ENCODE results near the gene IL10RA. TPM values are rescaled to one million over a fixed set of nuclear protein-coding genes. Genes with fewer than 3 reads are reported as not detected.
"Not testable (repeated sequence)": the region's sequence is repeated elsewhere in the genome, so short reads cannot be mapped to it uniquely, and the experiment has no call there.

The IL10RA gene
- total RNA-seq, 2 experiments from 2014 or later, result 15.7 to 25.2 TPM

- Histone ChIP-seq H3K79me2 (ENCODE audit: insufficient read depth, low read depth, low read length) (no peaks in the 10 kb centered on the region), H3K4me2 (ENCODE audit: low read length) (no peak overlapping the region), H3K36me3 (ENCODE audit: insufficient read depth, low read length) (no peaks in the 10 kb centered on the region), H4K20me1 (ENCODE audit: insufficient read depth, low read length) (no peaks in the 10 kb centered on the region), H3K4me1 (ENCODE audit: insufficient read depth, low read length, poor library complexity, severe bottlenecking) (peaks cover 17% of the 10 kb centered on the region), H3K9me3 (ENCODE audit: low read length) (peaks cover 9% of the 10 kb centered on the region; the same call in 1 of the 2 replicates), H3K9me2 (ENCODE audit: insufficient read depth, low read length) (no peaks in the 10 kb centered on the region), H2AFZ (ENCODE audit: low read length) (no peak overlapping the region), H3K27ac (ENCODE audit: low read depth, low read length, poor library complexity, severe bottlenecking) (no peak overlapping the region), H3K4me3 (ENCODE audit: low read depth, low read length, poor library complexity, severe bottlenecking) (no peak overlapping the region)
- TF ChIP-seq EZH2phosphoT487 (IDR thresholded peaks at IDR 0.05; ENCODE audit: borderline replicate concordance, low read depth, low read length) (no peak), CTCF (conservative IDR thresholded peaks at IDR 0.05; ENCODE audit: low read length) (no peak)
- ChIA-PET POLR2A (no interaction called here), CTCF (ENCODE audit: unreplicated experiment) (interaction anchor here (0.6 to 2.3 kb wide), 8 partner anchors 10 to 226 kb away, joined by 3 to 12 read pairs (median 3); no protein-coding TSS in a partner anchor)
- no TSS peak for BruUV-seq (replicated peaks)
- no peak for DNase-seq (ENCODE audit: low spot score)
- intact Hi-C loops (cut with micrococcal nuclease; ENCODE audit: unreplicated experiment), result loop anchor here (10.0 kb wide), 1 partner anchor 131 kb away; no protein-coding TSS in a partner anchor
Measured at GRCh38 chr11:117946156-117946841, 39.9 kb upstream of the IL10RA start.

- Histone ChIP-seq H3K4me1 (ENCODE audit: insufficient read depth, low read length, poor library complexity, severe bottlenecking) (peaks cover 22% of the 10 kb centered on the region), H3K9me2 (ENCODE audit: insufficient read depth, low read length) (no peaks in the 10 kb centered on the region), H3K36me3 (ENCODE audit: insufficient read depth, low read length) (no peaks in the 10 kb centered on the region), H3K4me3 (ENCODE audit: low read depth, low read length, poor library complexity, severe bottlenecking) (no peak overlapping the region), H3K9me3 (ENCODE audit: low read length) (peaks cover 9% of the 10 kb centered on the region; the same call in 1 of the 2 replicates), H4K20me1 (ENCODE audit: insufficient read depth, low read length) (no peaks in the 10 kb centered on the region), H3K79me2 (ENCODE audit: insufficient read depth, low read depth, low read length) (no peaks in the 10 kb centered on the region), H3K4me2 (ENCODE audit: low read length) (no peak overlapping the region), H2AFZ (ENCODE audit: low read length) (no peak overlapping the region), H3K27ac (ENCODE audit: low read depth, low read length, poor library complexity, severe bottlenecking) (no peak overlapping the region)
- DNase-seq (ENCODE audit: low spot score), result peak; percentile 76
- no TSS peak for BruUV-seq (replicated peaks)
- intact Hi-C loops (cut with micrococcal nuclease; ENCODE audit: unreplicated experiment), result loop anchor here (1.0 to 10.0 kb wide), 3 partner anchors 103 to 132 kb away; no protein-coding TSS in a partner anchor
- ChIA-PET POLR2A (interaction anchor here (0.6 to 1.2 kb wide), 2 partner anchors 25 to 54 kb away, joined by 3 read pairs; no protein-coding TSS in a partner anchor), CTCF (ENCODE audit: unreplicated experiment) (interaction anchor here (0.6 to 2.3 kb wide), 9 partner anchors 10 to 556 kb away, joined by 3 to 12 read pairs (median 3); no protein-coding TSS in a partner anchor)
- TF ChIP-seq CTCF (conservative IDR thresholded peaks at IDR 0.05; ENCODE audit: low read length) (peak; percentile 98), EZH2phosphoT487 (IDR thresholded peaks at IDR 0.05; ENCODE audit: borderline replicate concordance, low read depth, low read length) (no peak)
Measured at GRCh38 chr11:117946842-117947526, 39.2 kb upstream of the IL10RA start.

GRCh38 chr11:117947751-117948150, 38.4 kb upstream of the IL10RA start:
- not testable (repeated sequence) for H3K27ac ChIP-seq (ENCODE audit: low read depth, low read length, poor library complexity, severe bottlenecking); H3K4me2 ChIP-seq (ENCODE audit: low read length); H3K4me3 ChIP-seq (ENCODE audit: low read depth, low read length, poor library complexity, severe bottlenecking); BruUV-seq (replicated peaks); H3K79me2 ChIP-seq (ENCODE audit: insufficient read depth, low read depth, low read length); DNase-seq (ENCODE audit: low spot score); H3K9me2 ChIP-seq (ENCODE audit: insufficient read depth, low read length); H2AFZ ChIP-seq (ENCODE audit: low read length); H3K9me3 ChIP-seq (ENCODE audit: low read length); H3K36me3 ChIP-seq (ENCODE audit: insufficient read depth, low read length); H4K20me1 ChIP-seq (ENCODE audit: insufficient read depth, low read length)
- ChIA-PET CTCF (ENCODE audit: unreplicated experiment) (interaction anchor here (1.3 to 2.3 kb wide), 3 partner anchors 11 to 105 kb away, joined by 4 to 12 read pairs (median 10); no protein-coding TSS in a partner anchor), POLR2A (interaction anchor here (0.6 to 1.2 kb wide), 3 partner anchors 12 to 53 kb away, joined by 3 to 8 read pairs (median 3); no protein-coding TSS in a partner anchor)
- H3K4me1 ChIP-seq (ENCODE audit: insufficient read depth, low read length, poor library complexity, severe bottlenecking), result peaks cover 28% of the 10 kb centered on the region
- intact Hi-C loops (cut with micrococcal nuclease; ENCODE audit: unreplicated experiment), result loop anchor here (1.0 to 10.0 kb wide), 3 partner anchors 103 to 133 kb away; no protein-coding TSS in a partner anchor

- DNase-seq (ENCODE audit: low spot score); H4K20me1 ChIP-seq (ENCODE audit: insufficient read depth, low read length); H3K4me3 ChIP-seq (ENCODE audit: low read depth, low read length, poor library complexity, severe bottlenecking); H2AFZ ChIP-seq (ENCODE audit: low read length); H3K27ac ChIP-seq (ENCODE audit: low read depth, low read length, poor library complexity, severe bottlenecking); H3K79me2 ChIP-seq (ENCODE audit: insufficient read depth, low read depth, low read length); H3K9me3 ChIP-seq (ENCODE audit: low read length); H3K9me2 ChIP-seq (ENCODE audit: insufficient read depth, low read length); H3K4me2 ChIP-seq (ENCODE audit: low read length); H3K36me3 ChIP-seq (ENCODE audit: insufficient read depth, low read length); BruUV-seq (replicated peaks): not testable (repeated sequence)
- peaks cover 34% of the 10 kb centered on the region for H3K4me1 ChIP-seq (ENCODE audit: insufficient read depth, low read length, poor library complexity, severe bottlenecking)
- POLR2A ChIA-PET, result interaction anchor here (1.2 kb wide), 1 partner anchor 52 kb away, joined by 3 read pairs; no protein-coding TSS in a partner anchor
- intact Hi-C loops (cut with micrococcal nuclease; ENCODE audit: unreplicated experiment), result loop anchor here (10.0 kb wide), 1 partner anchor 134 kb away; no protein-coding TSS in a partner anchor
- CTCF ChIA-PET (ENCODE audit: unreplicated experiment), result interaction anchor here (2.1 kb wide), 1 partner anchor 12 kb away, joined by 12 read pairs; no protein-coding TSS in a partner anchor
Measured at GRCh38 chr11:117948466-117948865, 37.7 kb upstream of the IL10RA start.

All from OCI-LY7 (cell line).